Stimulated activated CD8-positive, alpha-beta memory T cell treated with anti-CD3 and anti-CD28 coated beads, Interleukin-4, amount 100 ng/mL, for 4 hours (primary cell): ENCODE results near the gene RIMBP2.
"Not testable (repeated sequence)": the region's sequence is repeated elsewhere in the genome, so short reads cannot be mapped to it uniquely, and the experiment has no call there.

ENCODE experiments used
- DNase-seq, 2 donors: peaks; one replicate each; pipeline ENCODE4 v3.0.0-alpha.2; 2020; ENCODE audit warnings: low read depth in 2 of 2, low spot score in 1 of 2

Gene RIMBP2

GRCh38 chr12:130707571-130707891 is 8.6 kb downstream of the RIMBP2 start:
- DNase-seq = no peak

- no peak for DNase-seq
Observed at GRCh38 chr12:130706885-130707570, 9.1 kb downstream of the RIMBP2 start.

DNA sequence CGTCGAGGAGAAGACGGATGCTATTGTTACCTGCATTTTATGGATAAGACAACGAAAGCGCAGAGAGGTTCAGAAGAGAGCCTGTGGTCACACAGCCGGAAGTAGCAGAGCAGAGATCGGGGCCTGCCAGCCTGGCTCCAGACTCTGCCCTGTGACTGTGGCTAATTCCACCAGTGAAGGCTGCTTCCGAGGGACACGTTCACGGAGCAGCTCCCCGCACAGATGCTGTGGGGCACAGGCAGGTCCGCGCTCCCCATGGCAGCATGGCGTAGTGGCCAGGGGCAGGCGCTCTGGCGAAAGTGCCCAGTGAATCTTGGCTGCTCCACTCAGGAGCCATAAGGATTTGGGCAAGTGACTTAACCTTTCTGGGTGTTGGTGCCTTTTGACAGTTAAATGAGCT is 9.8 kb downstream of the RIMBP2 start:
- no peak for DNase-seq

DNA sequence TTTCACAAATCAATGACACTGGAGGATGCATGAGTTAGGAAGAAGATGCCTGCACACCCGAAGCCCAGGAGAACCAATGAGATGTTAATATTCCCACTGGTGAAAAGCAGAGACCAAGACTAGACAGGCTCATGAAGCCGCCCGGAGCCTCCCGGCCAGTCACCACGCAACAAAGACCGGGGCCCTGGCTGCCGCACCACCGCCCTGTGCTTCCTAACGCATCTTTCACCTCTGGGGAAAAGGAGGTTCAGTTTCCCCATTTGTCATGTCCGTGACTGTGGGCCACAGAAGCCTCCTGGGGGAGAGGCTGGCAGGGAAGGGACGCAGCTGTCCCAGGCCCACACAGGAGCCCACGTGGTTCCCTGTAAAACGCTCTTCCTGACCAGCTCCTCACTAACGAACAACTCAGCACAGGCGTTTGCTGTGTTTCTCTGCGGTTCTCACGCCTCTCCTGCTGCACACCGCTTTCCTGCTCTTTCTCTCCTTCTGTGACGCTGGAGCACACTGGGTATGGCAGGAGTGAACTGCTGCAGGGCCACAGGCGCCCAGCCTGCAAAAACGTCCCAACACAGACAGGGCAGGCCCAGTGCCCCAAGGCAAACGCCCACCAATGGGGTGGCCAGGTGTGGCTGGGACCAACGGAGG is 10.8 kb downstream of the RIMBP2 start:
- DNase-seq = no peak

GRCh38 chr12:130704606-130705005 is 11.5 kb downstream of the RIMBP2 start:
- DNase-seq = no peak

GRCh38 chr12:130703733-130704375 is 12.2 kb downstream of the RIMBP2 start:
- no peak for DNase-seq

- DNase-seq = no peak
Observed at GRCh38 chr12:130702966-130703732, 12.9 kb downstream of the RIMBP2 start.

- DNase-seq = no peak
Observed at GRCh38 chr12:130701402-130701744, 14.7 kb downstream of the RIMBP2 start.

GRCh38 chr12:130700492-130701401 is 15.4 kb downstream of the RIMBP2 start:
- DNase-seq = no peak

DNA sequence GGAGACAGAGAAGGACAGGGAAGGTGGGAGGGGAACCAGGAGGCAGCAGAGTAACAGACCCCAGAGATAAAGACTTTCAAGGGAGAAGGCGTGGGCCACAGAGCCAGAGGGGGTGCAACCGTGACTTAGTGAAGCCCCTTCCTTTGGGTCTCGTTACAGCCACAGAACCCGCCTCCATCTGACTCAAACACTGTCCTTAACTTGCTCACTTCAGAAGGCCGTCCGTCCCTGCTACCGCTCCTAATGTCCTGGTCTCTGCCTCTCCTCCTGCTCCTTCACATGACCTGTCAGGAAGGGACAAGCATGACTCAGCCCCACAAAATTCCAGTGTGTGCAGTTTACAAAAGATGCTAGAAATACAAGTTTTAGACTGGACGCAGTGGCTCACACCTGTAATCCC is 18.0 kb downstream of the RIMBP2 start:
- DNase-seq = no peak

DNA sequence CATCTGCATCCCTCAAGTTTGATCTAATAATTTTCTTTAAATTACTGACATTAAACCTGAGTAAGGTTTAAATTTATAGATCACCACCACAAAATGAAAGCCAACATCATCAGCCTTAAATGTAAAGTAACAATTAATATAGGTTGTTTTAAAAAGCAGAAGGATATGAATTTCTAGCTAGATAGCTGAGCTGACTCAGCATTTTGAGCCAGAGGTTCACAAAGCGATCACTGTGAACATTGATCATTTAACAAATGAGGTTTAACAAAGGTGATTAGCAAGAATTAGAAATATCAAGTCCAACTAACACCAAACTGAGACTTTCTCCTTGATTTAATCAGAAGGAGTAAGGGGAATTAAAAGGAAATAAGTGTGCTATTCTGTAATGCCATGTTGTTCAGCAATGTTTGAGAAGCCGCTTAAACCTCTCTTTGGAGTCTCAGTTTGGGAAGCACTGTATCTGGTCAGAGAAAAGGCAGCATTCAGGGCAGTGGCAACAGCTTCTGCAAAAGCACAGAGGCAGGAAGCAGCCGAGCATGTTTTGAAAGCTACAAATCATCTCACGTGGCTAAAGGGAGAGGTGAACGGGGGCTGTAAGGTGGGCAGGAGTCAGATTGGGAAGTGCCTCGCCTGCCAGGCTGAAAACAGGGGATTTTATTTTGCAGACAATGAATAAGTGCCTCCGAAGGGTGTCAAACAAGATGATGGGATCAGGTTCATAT is 19.6 kb downstream of the RIMBP2 start:
- no peak for DNase-seq

DNA sequence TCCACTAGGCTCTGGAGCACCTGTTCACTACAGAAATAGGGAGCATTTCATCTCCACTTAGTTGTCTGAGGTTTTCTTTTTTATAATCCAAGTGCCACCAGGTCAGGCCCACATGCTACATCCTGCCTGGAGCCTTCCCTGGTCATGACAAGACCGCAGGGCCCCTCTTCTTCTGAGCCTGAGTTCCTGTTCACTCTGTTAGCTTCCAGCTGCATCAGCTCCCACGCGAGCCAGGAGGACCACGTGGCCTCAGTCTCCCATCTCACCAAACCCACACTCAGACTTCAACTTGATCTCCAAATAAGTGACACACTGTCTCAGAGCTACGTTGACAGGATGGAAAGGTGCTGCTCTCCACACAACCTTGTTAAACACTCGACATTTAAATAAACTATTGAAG is 21.0 kb downstream of the RIMBP2 start:
- no peak for DNase-seq

DNA sequence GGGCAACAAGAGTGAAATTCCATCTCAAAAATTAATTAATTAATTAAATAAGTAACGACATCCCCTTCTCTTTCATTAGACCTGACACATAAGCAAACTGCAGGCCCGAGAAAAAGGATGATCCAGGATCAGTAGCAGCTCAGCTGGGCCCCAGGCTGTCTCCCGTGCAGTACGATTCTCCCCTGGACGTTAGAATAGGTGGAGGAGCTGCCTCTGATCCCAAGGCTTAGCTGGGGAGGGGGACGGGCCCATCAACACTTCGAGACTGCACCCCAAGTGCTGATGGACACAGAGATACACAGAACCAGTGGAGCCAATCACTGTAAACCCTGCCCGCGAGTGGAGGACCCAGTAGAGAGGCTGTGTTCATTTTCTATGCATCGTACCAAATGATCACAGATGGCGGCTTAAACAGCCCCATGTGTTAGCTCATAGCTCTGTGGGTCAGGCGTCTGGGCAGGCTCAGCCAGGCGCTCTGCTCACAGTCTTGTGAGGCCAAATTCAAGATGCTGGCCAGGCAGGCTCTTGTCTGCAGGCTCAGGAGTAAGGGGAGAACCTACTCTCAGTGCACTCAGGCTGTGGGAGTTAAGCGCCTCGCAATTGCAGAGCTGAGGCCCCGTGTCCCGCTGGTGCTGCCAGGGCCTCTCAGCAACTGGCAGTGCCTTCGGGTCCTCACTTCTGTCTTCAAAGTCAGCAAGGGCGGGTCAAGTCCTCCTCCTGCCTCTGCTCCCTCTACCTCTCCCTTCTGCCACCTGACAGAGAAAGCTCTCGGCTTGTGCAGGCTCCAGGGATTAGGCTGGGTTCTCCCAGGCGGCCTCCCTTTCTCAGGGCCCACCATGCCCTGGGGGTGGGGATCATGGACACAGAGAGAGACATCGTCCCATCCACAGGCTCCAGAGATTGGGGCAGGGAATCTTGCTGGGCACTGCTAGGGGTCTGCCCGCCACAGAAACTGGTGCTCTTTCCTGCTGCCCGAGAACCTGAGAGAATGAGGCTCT is 26.4 kb downstream of the RIMBP2 start:
- DNase-seq = no peak

GRCh38 chr12:130688999-130689398 is 27.1 kb downstream of the RIMBP2 start:
- not testable (repeated sequence) for DNase-seq

- no peak for DNase-seq
Observed at GRCh38 chr12:130687796-130688778, 28.0 kb downstream of the RIMBP2 start.

DNA sequence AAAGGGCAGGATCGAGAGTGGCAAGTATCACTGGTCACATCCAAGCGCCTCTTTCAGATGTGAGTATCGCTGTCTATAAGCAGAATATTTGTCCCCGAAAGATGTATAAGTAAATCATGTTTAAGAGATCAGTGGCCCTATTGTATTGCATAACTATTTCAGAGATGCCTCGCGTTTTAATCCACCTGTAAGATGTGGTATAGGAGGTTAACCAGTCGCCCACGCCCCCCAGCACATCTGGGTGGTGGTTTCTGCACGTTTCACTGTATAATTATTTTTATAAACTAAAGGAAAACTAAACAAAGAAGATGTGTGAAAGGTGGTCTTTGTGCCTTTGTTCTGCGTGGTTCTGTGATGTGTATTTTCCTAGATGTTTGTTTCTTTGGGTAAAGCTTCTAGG is 28.9 kb downstream of the RIMBP2 start:
- no peak for DNase-seq

DNA sequence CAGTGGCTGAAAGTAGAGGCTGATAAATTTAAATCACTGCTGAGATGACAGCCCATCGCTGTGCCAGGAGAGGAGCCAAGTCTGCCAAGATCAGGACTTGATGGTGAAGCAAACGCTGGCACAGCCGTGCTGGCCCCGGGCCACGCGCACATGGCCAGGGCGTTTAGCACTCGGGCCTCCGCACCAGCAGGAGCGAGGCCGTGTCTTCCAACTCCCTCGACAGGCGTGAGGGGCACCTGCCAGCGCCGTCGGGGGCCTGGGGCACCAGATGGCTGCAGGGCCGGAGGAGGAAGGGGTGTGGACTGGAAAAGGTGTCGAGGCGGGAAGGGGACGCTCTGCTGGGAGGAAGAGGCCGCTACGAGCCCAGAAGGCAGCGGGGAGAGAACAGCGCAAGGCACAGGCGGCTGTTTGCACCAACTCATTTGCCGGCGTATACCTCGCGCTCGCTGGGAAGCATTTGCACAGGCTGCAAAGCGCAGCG is 29.5 kb downstream of the RIMBP2 start:
- DNase-seq = no peak

DNA sequence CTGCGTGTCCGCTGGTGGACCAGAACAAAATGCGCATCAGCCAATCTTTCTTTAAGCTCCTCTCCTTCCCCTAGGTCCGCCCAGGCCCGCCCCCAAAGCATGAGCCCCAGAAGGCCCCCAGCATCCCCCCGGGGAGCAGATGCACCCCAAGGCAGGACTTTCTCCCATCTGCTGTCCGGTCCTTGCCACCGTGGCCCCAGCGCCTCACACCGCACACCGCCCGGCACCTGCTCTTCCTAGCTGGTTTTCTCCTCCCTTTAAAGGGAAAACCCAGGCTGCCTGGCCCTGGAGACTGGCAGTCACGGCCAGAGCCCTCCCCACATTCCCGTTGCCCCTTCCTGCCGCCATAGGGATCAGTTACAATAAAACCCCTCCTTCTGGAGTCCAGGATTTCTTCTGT is 30.2 kb downstream of the RIMBP2 start:
- no peak for DNase-seq
